Measurements from ENCODE around the gene CPZ. TPM values are rescaled to one million over a fixed set of nuclear protein-coding genes. Genes with fewer than 3 reads are reported as not detected.

CPZ gene
- total RNA-seq, 1 experiment from 2014 or later = 37.3 TPM

DNA sequence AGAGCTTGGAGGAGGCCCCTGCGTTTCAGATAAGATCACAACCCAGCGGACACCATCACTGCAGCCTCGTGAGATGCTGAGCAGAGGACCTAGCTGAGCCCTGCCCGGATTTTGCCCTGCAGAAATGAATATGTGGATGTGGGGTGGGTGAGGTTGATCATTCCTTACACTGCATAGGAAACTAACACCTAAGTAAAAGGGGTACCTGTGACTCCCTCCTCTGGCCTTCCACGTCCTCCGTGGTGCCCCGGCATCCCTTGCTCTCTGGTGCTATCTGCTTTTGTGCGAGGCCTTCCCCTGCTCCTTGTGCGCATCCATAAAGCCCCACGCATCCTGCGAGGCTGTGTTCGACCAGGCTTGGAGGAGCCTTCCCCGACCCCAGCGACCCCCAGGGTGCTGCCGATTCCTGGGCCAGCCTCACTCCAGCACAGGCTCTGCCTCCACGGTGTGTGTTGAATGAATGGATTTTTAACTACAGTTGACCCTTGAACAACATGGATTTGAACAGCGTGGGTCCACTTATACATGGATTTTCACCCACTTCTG lies 37.9 kb upstream of the CPZ start:
- H3K4me2 ChIP-seq (ENCODE audit: insufficient read depth, insufficient read length, low read length) = no peak overlapping the region
- no CpG with 5 or more reads among the region's 17 CpGs for WGBS (ENCODE audit: extremely low coverage, insufficient read length, low lambda C conversion rate)
- no peak overlapping the region for H2BK20ac ChIP-seq (ENCODE audit: low read depth, low read length, poor library complexity, severe bottlenecking)
- no peaks in the 10 kb centered on the region for H3K9me3 ChIP-seq (ENCODE audit: control insufficient read depth, low read depth, low read length)
- H2BK120ac ChIP-seq (ENCODE audit: low read depth, low read length, poor library complexity, severe bottlenecking) = no peak overlapping the region
- H4K5ac ChIP-seq (ENCODE audit: insufficient read length, low read depth, low read length) = no peak overlapping the region
- DNase-seq = no peak
- H3K23me2 ChIP-seq (ENCODE audit: insufficient read length, low read depth, low read length, poor library complexity, severe bottlenecking) = no peaks in the 10 kb centered on the region
- H2BK12ac ChIP-seq (ENCODE audit: insufficient read length, low read depth, low read length) = no peak overlapping the region
- TF ChIP-seq, protein P1, sequence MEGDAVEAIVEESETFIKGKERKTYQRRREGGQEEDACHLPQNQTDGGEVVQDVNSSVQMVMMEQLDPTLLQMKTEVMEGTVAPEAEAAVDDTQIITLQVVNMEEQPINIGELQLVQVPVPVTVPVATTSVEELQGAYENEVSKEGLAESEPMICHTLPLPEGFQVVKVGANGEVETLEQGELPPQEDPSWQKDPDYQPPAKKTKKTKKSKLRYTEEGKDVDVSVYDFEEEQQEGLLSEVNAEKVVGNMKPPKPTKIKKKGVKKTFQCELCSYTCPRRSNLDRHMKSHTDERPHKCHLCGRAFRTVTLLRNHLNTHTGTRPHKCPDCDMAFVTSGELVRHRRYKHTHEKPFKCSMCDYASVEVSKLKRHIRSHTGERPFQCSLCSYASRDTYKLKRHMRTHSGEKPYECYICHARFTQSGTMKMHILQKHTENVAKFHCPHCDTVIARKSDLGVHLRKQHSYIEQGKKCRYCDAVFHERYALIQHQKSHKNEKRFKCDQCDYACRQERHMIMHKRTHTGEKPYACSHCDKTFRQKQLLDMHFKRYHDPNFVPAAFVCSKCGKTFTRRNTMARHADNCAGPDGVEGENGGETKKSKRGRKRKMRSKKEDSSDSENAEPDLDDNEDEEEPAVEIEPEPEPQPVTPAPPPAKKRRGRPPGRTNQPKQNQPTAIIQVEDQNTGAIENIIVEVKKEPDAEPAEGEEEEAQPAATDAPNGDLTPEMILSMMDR (conservative IDR thresholded peaks at IDR 0.05) = no peak
- H4K20me1 ChIP-seq (ENCODE audit: control insufficient read depth, insufficient read depth, insufficient read length) = peaks cover 2% of the 10 kb centered on the region
- no peak overlapping the region; a peak in 1 of 5 replicates for H3K4me3 Mint-ChIP-seq
- no peaks in the 10 kb centered on the region; a peak in 1 of 5 replicates for H3K9me3 Mint-ChIP-seq
- no peaks in the 10 kb centered on the region for H3K79me2 ChIP-seq (ENCODE audit: insufficient read depth, low read length)
- H3T11ph ChIP-seq (ENCODE audit: low read length) = no peak overlapping the region
- H3K4me1 Mint-ChIP-seq = peaks cover 22 to 26% of the 10 kb centered on the region in 2 experiments
- H2BK15ac ChIP-seq (ENCODE audit: low read depth, low read length) = no peak overlapping the region
- H3K4me1 ChIP-seq (ENCODE audit: insufficient read depth, low read length) = no peaks in the 10 kb centered on the region
- H3K18ac ChIP-seq (ENCODE audit: insufficient read length, low read depth, low read length) = no peak overlapping the region
- H3K9ac ChIP-seq (ENCODE audit: extremely low read depth, insufficient read length, low read length) = no peak overlapping the region
- no peak overlapping the region for H4K8ac ChIP-seq (replicated peaks; ENCODE audit: insufficient read length, low read depth, low read length)
- H3K56ac ChIP-seq (ENCODE audit: insufficient read length, low read depth, low read length) = no peak overlapping the region
- no peaks in the 10 kb centered on the region for H3K79me1 ChIP-seq (ENCODE audit: insufficient read depth, low read depth, low read length, poor library complexity, severe bottlenecking)
- H3K27ac Mint-ChIP-seq = peak overlapping the region in 1 of 3 experiments; percentile 86; a peak in 2 of 7 replicates
- no peak overlapping the region for H2AFZ ChIP-seq (ENCODE audit: low read length)
- H3K27ac ChIP-seq (ENCODE audit: insufficient read length, low read depth, low read length) = no peak overlapping the region
- H3K27me3 Mint-ChIP-seq (ENCODE audit: low read depth) = no peaks in the 10 kb centered on the region; the same call in none of the 2 replicates
- no peak overlapping the region; the same call in 1 of the 2 replicates for H3K14ac ChIP-seq (ENCODE audit: insufficient read depth, low read length)
- H3K4ac ChIP-seq (ENCODE audit: low read depth, low read length) = no peak overlapping the region
- no peak overlapping the region for H2BK5ac ChIP-seq (ENCODE audit: insufficient read length, low read length)
- no peak overlapping the region for H4K91ac ChIP-seq (ENCODE audit: insufficient read length, low read depth, low read length)
- no peaks in the 10 kb centered on the region for H3K27me3 ChIP-seq (ENCODE audit: insufficient read depth, low read length)
- no peak overlapping the region for H2AK5ac ChIP-seq (ENCODE audit: insufficient read length, low read length)
- H3K23ac ChIP-seq (ENCODE audit: insufficient read length, low read depth, low read length) = no peak overlapping the region
- no peaks in the 10 kb centered on the region for H3K36me3 Mint-ChIP-seq (ENCODE audit: insufficient read depth in 1 of 3, low read depth in 3 of 3)
